Astrocyte (in vitro differentiated cells and primary cell): ENCODE data around the gene TRABD2A. TPM values are rescaled to one million over a fixed set of nuclear protein-coding genes. Genes with fewer than 3 reads are reported as not detected.
"Not testable (repeated sequence)": the region's sequence is repeated elsewhere in the genome, so short reads cannot be mapped to it uniquely, and the experiment has no call there.

Experiments used
- DNase-seq: peaks from one replicate; pipeline ENCODE4 v3.0.0-alpha.2; 2010; ENCODE audit warnings: low read depth
- FAIRE-seq: peaks from 2 replicates; lab custom pipeline; 2011; peaks lifted over from hg19 to GRCh38; lab: Jason Lieb, UNC
- H2AFZ ChIP-seq: 2 replicates; pipeline ENCODE4 v1.6.0; 2012; ENCODE audit warnings: low read depth, low read length, inconsistent platforms
- H3K27ac ChIP-seq: 2 replicates; pipeline ENCODE4 v1.5.1; 2011; ENCODE audit warnings: low read depth, low read length, inconsistent platforms
- H3K27me3 ChIP-seq: 2 replicates; pipeline ENCODE4 v1.6.0; 2011; ENCODE audit warnings: low read length, inconsistent platforms; ENCODE audit not compliant: insufficient read depth
- H3K36me3 ChIP-seq: 2 replicates; pipeline ENCODE4 v1.5.1; 2011; ENCODE audit warnings: low read length, inconsistent platforms; ENCODE audit not compliant: insufficient read depth
- H3K4me1 ChIP-seq: 2 replicates; pipeline ENCODE4 v1.5.1; 2011; ENCODE audit warnings: low read length, inconsistent platforms; ENCODE audit not compliant: insufficient read depth
- H3K4me2 ChIP-seq: 2 replicates; pipeline ENCODE4 v1.6.0; 2012; ENCODE audit warnings: low read length, inconsistent platforms
- H3K4me3 ChIP-seq: 2 replicates; pipeline ENCODE4 v1.5.1; 2011; ENCODE audit warnings: low read depth, mild to moderate bottlenecking, low read length, inconsistent platforms; ENCODE audit not compliant: insufficient read depth
- H3K79me2 ChIP-seq: 2 replicates; pipeline ENCODE4 v1.6.0; 2012; ENCODE audit warnings: mild to moderate bottlenecking, low read length, inconsistent platforms; ENCODE audit not compliant: insufficient read depth
- H3K9ac ChIP-seq: 2 replicates; pipeline ENCODE4 v1.6.0; 2012; ENCODE audit warnings: mild to moderate bottlenecking, low read length, inconsistent platforms
- H3K9me3 ChIP-seq: 2 replicates; pipeline ENCODE4 v1.5.1; 2012; ENCODE audit warnings: low read depth, mild to moderate bottlenecking, low read length, inconsistent platforms; ENCODE audit not compliant: insufficient read depth
- H4K20me1 ChIP-seq: 2 replicates; pipeline ENCODE4 v1.6.0; 2012; ENCODE audit warnings: low read length, inconsistent platforms; ENCODE audit not compliant: insufficient read depth
- H3K27ac Mint-ChIP-seq: one replicate; pipeline ENCODE4 v1.8.0; 2021; ENCODE audit warnings: mild to moderate bottlenecking, mixed read lengths; ENCODE audit not compliant: unreplicated experiment
- H3K27me3 Mint-ChIP-seq: one replicate; pipeline ENCODE4 v1.8.0; 2021; ENCODE audit warnings: low read depth, mixed read lengths; ENCODE audit not compliant: unreplicated experiment
- H3K36me3 Mint-ChIP-seq: one replicate; pipeline ENCODE4 v1.8.0; 2021; ENCODE audit warnings: low read depth, mixed read lengths; ENCODE audit not compliant: unreplicated experiment
- H3K4me1 Mint-ChIP-seq: one replicate; pipeline ENCODE4 v1.8.0; 2021; ENCODE audit warnings: low read depth, mixed read lengths; ENCODE audit not compliant: unreplicated experiment
- H3K4me3 Mint-ChIP-seq: one replicate; pipeline ENCODE4 v1.8.0; 2021; ENCODE audit warnings: mild to moderate bottlenecking, moderate library complexity, mixed read lengths; ENCODE audit not compliant: unreplicated experiment
- H3K9me3 Mint-ChIP-seq: one replicate; pipeline ENCODE4 v1.8.0; 2021; ENCODE audit warnings: mild to moderate bottlenecking, mixed read lengths; ENCODE audit not compliant: unreplicated experiment
- EZH2 ChIP-seq: IDR thresholded peaks from 2 replicates; pipeline ENCODE4 v1.6.1; 2012; ENCODE audit warnings: mild to moderate bottlenecking, low read length, inconsistent platforms; ENCODE audit not compliant: insufficient read depth
- total RNA-seq: library from RNA; stranded (reverse); gene quantifications from 2 replicates; pipeline ENCODE4 v1.2.1, GENCODE V29; 2021
- TF ChIP-seq, protein P1 (sequence below): IDR thresholded peaks from 2 replicates; pipeline ENCODE4 v1.5.1; 2011; ENCODE audit warnings: low read depth, mild to moderate bottlenecking, inconsistent platforms, low read length, moderate library complexity; ENCODE audit not compliant: insufficient read depth

The TRABD2A gene
- total RNA-seq, 1 donor from 2014 or later, result 2.6 TPM

DNA sequence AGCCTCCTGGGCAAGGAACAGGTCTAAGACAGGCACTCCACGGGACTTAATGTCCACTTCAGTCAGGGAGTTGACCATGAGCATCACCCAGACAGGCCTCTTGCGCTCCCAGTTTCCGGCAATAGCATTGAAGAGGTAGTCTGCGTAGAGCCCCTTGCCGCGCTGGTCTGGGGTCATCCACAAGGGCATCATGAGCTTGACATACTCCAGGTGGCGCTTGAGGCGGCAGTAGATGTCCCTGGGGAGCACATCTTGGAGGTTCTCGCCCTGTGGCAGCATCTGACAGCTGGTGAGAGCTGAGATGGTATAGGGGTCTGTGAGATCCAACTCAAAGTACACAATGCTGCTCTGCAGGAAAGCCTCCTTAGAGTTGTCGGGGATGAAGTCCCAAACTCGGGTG is 10.6 kb downstream of the TRABD2A start:
- Histone ChIP-seq H3K9ac (no peak overlapping the region), H2AFZ (no peak overlapping the region), H3K9me3 (no peaks in the 10 kb centered on the region), H4K20me1 (no peaks in the 10 kb centered on the region), H3K4me3 (no peak overlapping the region), H3K79me2 (no peaks in the 10 kb centered on the region), H3K36me3 (no peaks in the 10 kb centered on the region), H3K4me2 (no peak overlapping the region), H3K27me3 (no peaks in the 10 kb centered on the region), H3K27ac (no peak overlapping the region), H3K4me1 (no peaks in the 10 kb centered on the region)
- Mint-ChIP-seq H3K27me3 (peaks cover 21% of the 10 kb centered on the region), H3K27ac (no peak overlapping the region), H3K4me1 (peaks cover 4% of the 10 kb centered on the region), H3K9me3 (peaks cover 4% of the 10 kb centered on the region), H3K36me3 (no peaks in the 10 kb centered on the region), H3K4me3 (no peak overlapping the region)
- FAIRE-seq (no peak), DNase-seq (no peak)
- TF ChIP-seq EZH2, result no peak
- TF ChIP-seq, protein P1, sequence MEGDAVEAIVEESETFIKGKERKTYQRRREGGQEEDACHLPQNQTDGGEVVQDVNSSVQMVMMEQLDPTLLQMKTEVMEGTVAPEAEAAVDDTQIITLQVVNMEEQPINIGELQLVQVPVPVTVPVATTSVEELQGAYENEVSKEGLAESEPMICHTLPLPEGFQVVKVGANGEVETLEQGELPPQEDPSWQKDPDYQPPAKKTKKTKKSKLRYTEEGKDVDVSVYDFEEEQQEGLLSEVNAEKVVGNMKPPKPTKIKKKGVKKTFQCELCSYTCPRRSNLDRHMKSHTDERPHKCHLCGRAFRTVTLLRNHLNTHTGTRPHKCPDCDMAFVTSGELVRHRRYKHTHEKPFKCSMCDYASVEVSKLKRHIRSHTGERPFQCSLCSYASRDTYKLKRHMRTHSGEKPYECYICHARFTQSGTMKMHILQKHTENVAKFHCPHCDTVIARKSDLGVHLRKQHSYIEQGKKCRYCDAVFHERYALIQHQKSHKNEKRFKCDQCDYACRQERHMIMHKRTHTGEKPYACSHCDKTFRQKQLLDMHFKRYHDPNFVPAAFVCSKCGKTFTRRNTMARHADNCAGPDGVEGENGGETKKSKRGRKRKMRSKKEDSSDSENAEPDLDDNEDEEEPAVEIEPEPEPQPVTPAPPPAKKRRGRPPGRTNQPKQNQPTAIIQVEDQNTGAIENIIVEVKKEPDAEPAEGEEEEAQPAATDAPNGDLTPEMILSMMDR, result no peak

DNA sequence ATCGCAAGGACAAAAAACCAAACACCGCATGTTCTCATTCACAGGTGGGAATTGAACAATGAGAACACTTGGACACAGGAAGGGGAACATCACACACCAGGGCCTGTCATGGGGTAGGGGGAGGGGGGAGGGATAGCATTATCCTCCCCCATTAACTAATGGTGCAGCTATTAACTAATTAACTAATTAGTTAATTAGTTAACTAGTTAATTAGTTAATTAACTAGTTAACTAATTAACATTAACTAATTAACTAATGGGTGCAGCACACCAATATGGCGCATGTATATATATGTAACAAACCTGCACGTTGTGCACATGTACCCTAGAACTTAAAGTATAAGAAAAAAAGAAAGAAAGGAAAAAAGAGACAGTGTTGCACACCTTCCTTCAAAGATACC is 12.6 kb downstream of the TRABD2A start:
- not testable (repeated sequence) for H3K27ac Mint-ChIP-seq, H3K4me3 Mint-ChIP-seq

DNA sequence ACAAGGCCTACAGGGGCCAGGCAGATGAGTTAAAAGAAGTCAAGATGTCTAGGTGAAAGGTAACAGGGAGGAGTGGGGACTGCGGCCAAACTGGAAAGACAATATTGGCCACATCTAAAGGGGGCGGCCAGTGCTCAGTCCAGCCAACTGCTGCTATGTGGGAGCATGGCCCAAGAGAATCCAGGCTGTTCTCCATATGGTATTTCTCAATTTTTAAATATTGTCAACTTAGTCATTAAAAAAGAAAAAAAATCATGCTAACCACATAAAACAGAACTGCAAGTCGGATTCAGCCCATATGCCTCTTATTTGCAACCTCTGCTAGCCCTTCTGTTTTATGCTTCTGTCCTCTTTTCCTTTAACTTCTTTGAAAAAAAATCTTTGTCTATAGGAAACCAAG is 14.8 kb downstream of the TRABD2A start:
- H3K4me2 ChIP-seq, result no peak overlapping the region
- H3K27me3 ChIP-seq, result no peaks in the 10 kb centered on the region
- H3K9me3 ChIP-seq, result no peaks in the 10 kb centered on the region
- TF ChIP-seq, protein P1, result no peak
- no peak for TF ChIP-seq EZH2
- FAIRE-seq (no peak), DNase-seq (no peak)
- H3K36me3 ChIP-seq, result no peaks in the 10 kb centered on the region
- H3K9ac ChIP-seq, result no peak overlapping the region
- Mint-ChIP-seq H3K4me3 (no peak overlapping the region), H3K4me1 (peaks cover 2% of the 10 kb centered on the region), H3K36me3 (no peaks in the 10 kb centered on the region), H3K9me3 (no peaks in the 10 kb centered on the region), H3K27ac (no peak overlapping the region), H3K27me3 (peaks cover 31% of the 10 kb centered on the region)
- H2AFZ ChIP-seq, result no peak overlapping the region
- no peaks in the 10 kb centered on the region for H3K4me1 ChIP-seq
- H3K27ac ChIP-seq, result no peak overlapping the region
- H3K4me3 ChIP-seq, result no peak overlapping the region
- H3K79me2 ChIP-seq, result no peaks in the 10 kb centered on the region
- no peaks in the 10 kb centered on the region for H4K20me1 ChIP-seq

More for the DNA sequence above, 12.6 kb downstream of the TRABD2A start:
- not testable (repeated sequence) for H3K27ac ChIP-seq, H3K27me3 ChIP-seq, H3K36me3 ChIP-seq, H3K4me1 Mint-ChIP-seq, H3K4me3 ChIP-seq, H2AFZ ChIP-seq, FAIRE-seq, DNase-seq, H4K20me1 ChIP-seq, H3K9me3 ChIP-seq, H3K79me2 ChIP-seq, H3K36me3 Mint-ChIP-seq, H3K9ac ChIP-seq, H3K9me3 Mint-ChIP-seq, H3K4me1 ChIP-seq, H3K4me2 ChIP-seq
- H3K27me3 Mint-ChIP-seq, result peaks cover 25% of the 10 kb centered on the region
